Left lung (tissue), 14 donors: ENCODE measurements around the gene PCYOX1L. TPM values are rescaled to one million over a fixed set of nuclear protein-coding genes. Genes with fewer than 3 reads are reported as not detected.
A peak's percentile ranks its signal among the peaks of the same experiment; 100 is the strongest.

ENCODE experiments used
- ATAC-seq: fragments of 200-7000 bp; cut with Tn5 transposase; one replicate; pipeline ENCODE4 v1.9.1; 2020; ENCODE audit warnings: moderate library complexity
- DNase-seq, 4 donors: peaks; one replicate each; pipeline ENCODE4 v3.0.0-alpha.2; 2013 to 2020
- H3K27ac ChIP-seq, 2 donors: fragments of 200-600 bp; sonication (generic) in 1 of 2; one replicate each; pipeline versions ENCODE4 v1.5.0 to v1.8.0; 2020 to 2021
- H3K27me3 ChIP-seq, 2 donors: fragments of 200-600 bp; sonication (generic) in 1 of 2; one replicate each; pipeline versions ENCODE4 v1.5.0 to v1.8.0; 2020 to 2021
- H3K36me3 ChIP-seq, 2 donors: fragments of 200-600 bp; sonication (generic) in 1 of 2; one replicate each; pipeline versions ENCODE4 v1.5.0 to v1.8.0; 2020 to 2021
- H3K4me1 ChIP-seq, 2 donors: fragments of 200-600 bp; one replicate each; pipeline ENCODE4 v1.8.0; 2021
- H3K4me3 ChIP-seq, 2 donors: fragments of 200-600 bp; sonication (generic) in 1 of 2; one replicate each; pipeline versions ENCODE4 v1.5.0 to v1.8.0; 2020 to 2021; ENCODE audit warnings: mild to moderate bottlenecking in 1 of 2
- H3K9me3 ChIP-seq, 2 donors: fragments of 200-600 bp; sonication (generic) in 1 of 2; one replicate each; pipeline versions ENCODE4 v1.5.0 to v1.8.0; 2020 to 2021
- intact Hi-C, 2 donors: fragments of 100-400 bp; cut with DNase I; formaldehyde crosslinking; loops; one replicate each; pipeline versions ENCODE4 v1.11.2 to v1.14.2; 2022
- long read RNA-seq, 12 donors: library from polyadenylated mRNA in 2 of 12; unstranded in 2 of 12; transcript quantifications; one replicate each; pipeline ENCODE4 v2.0.0 and lab custom pipeline, GENCODE V29; 2019 to 2026
- polyA plus RNA-seq, 6 donors: library from polyadenylated mRNA; unstranded; fragments of 120-200 nt; gene quantifications; one replicate each; pipeline ENCODE4 v1.2.1, GENCODE V29; 2013; ENCODE audit not compliant: insufficient read length in 6 of 6
- total RNA-seq, 2 donors: library from RNA; stranded (reverse); fragmentation: NEBNext Ultra II Directional; extraction: Animal tissue kit (Norgen Biotek cat#: 25700); gene quantifications; one replicate each; pipeline ENCODE4 v1.2.1, GENCODE V29; 2021
- TF ChIP-seq, protein P1 (sequence below), 2 donors: fragments of 200-600 bp; sonication (generic) in 1 of 2; IDR thresholded peaks; one replicate each; pipeline versions ENCODE4 v1.5.0 to v1.8.0; 2021; ENCODE audit warnings: antibody characterized with exemption in 2 of 2
- donor health status: DM: no; HTN: yes; CAD: no.
- donor health status: DM: no; HTN: no; CAD: no.

PCYOX1L gene, protein sequence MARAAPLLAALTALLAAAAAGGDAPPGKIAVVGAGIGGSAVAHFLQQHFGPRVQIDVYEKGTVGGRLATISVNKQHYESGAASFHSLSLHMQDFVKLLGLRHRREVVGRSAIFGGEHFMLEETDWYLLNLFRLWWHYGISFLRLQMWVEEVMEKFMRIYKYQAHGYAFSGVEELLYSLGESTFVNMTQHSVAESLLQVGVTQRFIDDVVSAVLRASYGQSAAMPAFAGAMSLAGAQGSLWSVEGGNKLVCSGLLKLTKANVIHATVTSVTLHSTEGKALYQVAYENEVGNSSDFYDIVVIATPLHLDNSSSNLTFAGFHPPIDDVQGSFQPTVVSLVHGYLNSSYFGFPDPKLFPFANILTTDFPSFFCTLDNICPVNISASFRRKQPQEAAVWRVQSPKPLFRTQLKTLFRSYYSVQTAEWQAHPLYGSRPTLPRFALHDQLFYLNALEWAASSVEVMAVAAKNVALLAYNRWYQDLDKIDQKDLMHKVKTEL
- total RNA-seq (10 to 100 TPM in 1 of 2 donors, 1 to 10 TPM in 1; 9.0 to 10.5 TPM), polyA plus RNA-seq (10 to 100 TPM; 15.1 to 17.9 (median 16.5) TPM)
- long read RNA-seq, donor 1, full-length matches to known transcripts = 17 of 24 reads
- long read RNA-seq, donor 1, partial matches to known transcripts = 7 of 24 reads
- long read RNA-seq, donor 1, other reads (novel, unspliced or antisense) = 0 of 24 reads
- long read RNA-seq, donor 2, full-length matches to known transcripts = 8 of 8 reads
- long read RNA-seq, donor 2, partial matches to known transcripts = 0 of 8 reads
- long read RNA-seq, donor 2, other reads (novel, unspliced or antisense) = 0 of 8 reads
- long read RNA-seq, donor 3, full-length matches to known transcripts = 3 of 3 reads
- long read RNA-seq, donor 3, partial matches to known transcripts = 0 of 3 reads
- long read RNA-seq, donor 3, other reads (novel, unspliced or antisense) = 0 of 3 reads
- long read RNA-seq, donor 4, full-length matches to known transcripts = 7 of 8 reads
- long read RNA-seq, donor 4, partial matches to known transcripts = 0 of 8 reads
- long read RNA-seq, donor 4, other reads (novel, unspliced or antisense) = 1 of 8 reads
- long read RNA-seq, donor 5, full-length matches to known transcripts = 7 of 7 reads
- long read RNA-seq, donor 5, partial matches to known transcripts = 0 of 7 reads
- long read RNA-seq, donor 5, other reads (novel, unspliced or antisense) = 0 of 7 reads
- long read RNA-seq, donor 6, full-length matches to known transcripts = 3 of 3 reads
- long read RNA-seq, donor 6, partial matches to known transcripts = 0 of 3 reads
- long read RNA-seq, donor 6, other reads (novel, unspliced or antisense) = 0 of 3 reads
- long read RNA-seq, donor 7, full-length matches to known transcripts = 6 of 6 reads
- long read RNA-seq, donor 7, partial matches to known transcripts = 0 of 6 reads
- long read RNA-seq, donor 7, other reads (novel, unspliced or antisense) = 0 of 6 reads
- long read RNA-seq, donor 8, full-length matches to known transcripts = 8 of 8 reads
- long read RNA-seq, donor 8, partial matches to known transcripts = 0 of 8 reads
- long read RNA-seq, donor 8, other reads (novel, unspliced or antisense) = 0 of 8 reads
- long read RNA-seq, donor 9 = 0 reads
- long read RNA-seq, donor 10, transcript PCYOX1L-201 (6 exons, 2,546 nt) = major isoform, 5 of 5 reads
- long read RNA-seq, donor 10, partial matches to known transcripts = 0 of 5 reads
- long read RNA-seq, donor 10, other reads (novel, unspliced or antisense) = 0 of 5 reads
- long read RNA-seq, donor 11, full-length matches to known transcripts = 5 of 5 reads
- long read RNA-seq, donor 11, partial matches to known transcripts = 0 of 5 reads
- long read RNA-seq, donor 11, other reads (novel, unspliced or antisense) = 0 of 5 reads
- long read RNA-seq, donor 12, full-length matches to known transcripts = 7 of 7 reads
- long read RNA-seq, donor 12, partial matches to known transcripts = 0 of 7 reads
- long read RNA-seq, donor 12, other reads (novel, unspliced or antisense) = 0 of 7 reads

DNA sequence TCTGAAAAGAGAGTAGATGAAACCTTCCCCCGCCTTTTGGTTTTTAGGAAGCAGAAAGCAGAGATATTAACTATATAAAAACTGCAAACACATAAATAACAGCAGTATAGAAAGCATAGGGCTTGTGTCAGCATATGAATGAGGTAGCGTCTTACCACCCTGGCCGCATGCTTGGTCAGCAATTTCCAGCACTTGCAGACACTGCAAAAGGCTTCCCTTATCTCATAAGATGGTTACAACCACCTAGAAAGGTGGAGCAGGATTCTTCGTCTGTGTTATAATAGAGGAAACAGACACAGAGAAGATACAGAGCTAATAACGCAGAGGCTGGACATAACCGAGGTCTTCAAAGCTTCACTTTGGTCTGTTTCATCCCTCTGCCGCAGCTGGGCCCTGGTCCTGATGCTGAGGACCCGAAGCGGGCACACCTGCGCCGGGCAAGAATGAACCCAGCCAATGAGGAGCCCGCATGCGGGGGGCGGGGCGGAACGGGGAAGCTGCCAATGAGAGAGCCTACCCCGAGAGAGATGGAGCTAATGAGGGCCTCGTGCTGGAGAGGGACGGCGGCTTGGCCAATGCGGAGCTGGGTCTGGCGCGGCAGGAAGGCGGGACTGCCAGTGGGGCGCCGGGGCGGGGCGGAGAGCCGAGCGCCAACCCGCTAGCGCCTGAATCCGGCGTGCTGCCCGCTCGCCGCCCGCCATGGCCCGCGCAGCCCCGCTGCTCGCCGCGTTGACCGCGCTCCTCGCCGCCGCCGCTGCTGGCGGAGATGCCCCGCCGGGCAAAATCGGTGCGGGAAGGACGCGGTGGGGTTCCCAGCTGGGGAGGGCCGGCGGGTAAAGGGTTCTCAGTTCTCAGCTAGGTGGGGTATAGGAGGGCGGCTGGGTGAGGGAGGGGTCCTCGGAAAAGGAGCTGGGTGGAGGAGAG lies at the start of gene PCYOX1L:
Gene PCYOX1L, plus strand, starts transcription at position 677 of the 924 bp plus-strand sequence. Its CDS starts 23 bp downstream, at position 700.
- peak within 1 kb of the TSS; percentile 73 to 77 for H3K4me3 ChIP-seq
- TF ChIP-seq, protein P1, sequence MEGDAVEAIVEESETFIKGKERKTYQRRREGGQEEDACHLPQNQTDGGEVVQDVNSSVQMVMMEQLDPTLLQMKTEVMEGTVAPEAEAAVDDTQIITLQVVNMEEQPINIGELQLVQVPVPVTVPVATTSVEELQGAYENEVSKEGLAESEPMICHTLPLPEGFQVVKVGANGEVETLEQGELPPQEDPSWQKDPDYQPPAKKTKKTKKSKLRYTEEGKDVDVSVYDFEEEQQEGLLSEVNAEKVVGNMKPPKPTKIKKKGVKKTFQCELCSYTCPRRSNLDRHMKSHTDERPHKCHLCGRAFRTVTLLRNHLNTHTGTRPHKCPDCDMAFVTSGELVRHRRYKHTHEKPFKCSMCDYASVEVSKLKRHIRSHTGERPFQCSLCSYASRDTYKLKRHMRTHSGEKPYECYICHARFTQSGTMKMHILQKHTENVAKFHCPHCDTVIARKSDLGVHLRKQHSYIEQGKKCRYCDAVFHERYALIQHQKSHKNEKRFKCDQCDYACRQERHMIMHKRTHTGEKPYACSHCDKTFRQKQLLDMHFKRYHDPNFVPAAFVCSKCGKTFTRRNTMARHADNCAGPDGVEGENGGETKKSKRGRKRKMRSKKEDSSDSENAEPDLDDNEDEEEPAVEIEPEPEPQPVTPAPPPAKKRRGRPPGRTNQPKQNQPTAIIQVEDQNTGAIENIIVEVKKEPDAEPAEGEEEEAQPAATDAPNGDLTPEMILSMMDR (IDR thresholded peaks at IDR 0.05) = no peak

DNA sequence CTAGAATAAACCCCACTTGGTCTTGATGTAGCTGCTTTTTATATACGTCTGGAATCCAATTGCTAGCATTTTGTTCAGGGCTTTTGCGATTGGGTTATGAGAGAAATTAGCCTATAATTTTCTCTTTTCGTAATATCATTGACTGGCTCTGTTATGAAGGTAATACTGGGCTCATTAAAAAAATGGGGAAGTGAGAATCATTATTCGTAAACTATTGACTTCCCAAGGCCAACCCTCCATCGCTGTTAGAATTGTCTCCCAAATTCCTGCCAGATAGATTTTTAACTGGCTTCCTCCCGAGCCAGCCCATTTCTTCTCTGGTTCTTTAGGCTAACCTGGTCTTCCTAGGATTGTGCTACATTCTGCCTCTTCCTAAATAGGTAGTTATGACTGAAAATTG lies 48.5 kb upstream of the PCYOX1L start:
- no peak overlapping the region for H3K4me3 ChIP-seq
- TF ChIP-seq, protein P1 (IDR thresholded peaks at IDR 0.05) = no peak
- no peak for ATAC-seq
- H3K27ac ChIP-seq = peak overlapping the region in 1 of 2 donors; percentile 6
- H3K9me3 ChIP-seq = no peaks in the 10 kb centered on the region
- no peaks in the 10 kb centered on the region for H3K36me3 ChIP-seq
- peaks cover 0 to 9% of the 10 kb centered on the region in 2 donors for H3K4me1 ChIP-seq
- intact Hi-C loops = no loop called here
- no peaks in the 10 kb centered on the region for H3K27me3 ChIP-seq
- no peak for DNase-seq

More for the DNA sequence above, at the start of gene PCYOX1L:
- H3K27ac ChIP-seq = peak within 1 kb of the TSS; percentile 2 to 80
- intact Hi-C loops = no loop called here
- no peaks in the 10 kb centered on the region for H3K27me3 ChIP-seq
- peak; percentile 100 for ATAC-seq
- peaks cover 3 to 32% of the 10 kb centered on the region in 2 donors for H3K4me1 ChIP-seq
- H3K9me3 ChIP-seq = no peaks in the 10 kb centered on the region
- peak; percentile 84 to 99 (median 96) for DNase-seq
- H3K36me3 ChIP-seq = peaks cover 0 to 33% of the 10 kb centered on the region in 2 donors

DNA sequence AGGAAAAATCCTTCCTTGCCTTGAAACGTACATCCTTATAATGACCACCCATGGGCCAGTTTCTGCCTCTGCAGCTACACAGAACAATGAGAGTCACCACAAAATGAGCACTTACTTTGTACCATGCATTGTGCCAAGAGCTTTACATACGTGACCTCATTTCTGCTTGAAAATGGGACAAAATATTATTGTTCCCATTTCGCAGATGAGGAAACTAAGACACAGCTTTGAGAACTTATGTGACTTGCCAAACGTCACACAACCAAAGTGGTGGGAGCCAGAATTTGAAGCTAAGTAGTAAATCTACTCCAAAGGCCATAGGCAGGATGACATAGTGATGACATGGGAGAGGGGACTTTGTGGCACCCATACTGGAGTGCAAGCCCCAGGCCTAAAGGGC lies 47.4 kb upstream of the PCYOX1L start:
- ATAC-seq (no peak), DNase-seq (no peak)
- TF ChIP-seq, protein P1 (IDR thresholded peaks at IDR 0.05) = no peak
- Histone ChIP-seq H3K27ac (no peak overlapping the region), H3K36me3 (no peaks in the 10 kb centered on the region), H3K4me3 (no peak overlapping the region), H3K4me1 (peaks cover 0 to 9% of the 10 kb centered on the region in 2 donors), H3K9me3 (no peaks in the 10 kb centered on the region), H3K27me3 (no peaks in the 10 kb centered on the region)
- intact Hi-C loops = no loop called here
